Stimulated activated CD4-positive, alpha-beta T cell treated with anti-CD3 and anti-CD28 coated beads, Interleukin-12 subunit alpha, Interleukin-12 subunit beta, amount 100 ng/mL, for 4 hours (primary cell): ENCODE results near the gene SPAAR.

ENCODE experiments used
- DNase-seq: peaks from one replicate; pipeline ENCODE4 v3.0.0-alpha.2; 2020

SPAAR gene

GRCh38 chr9:35951736-35952135 is 42.4 kb downstream of the SPAAR start:
- DNase-seq: no peak

GRCh38 chr9:35952526-35953191 is 43.4 kb downstream of the SPAAR start:
- DNase-seq: no peak

GRCh38 chr9:35954942-35955546 is 45.8 kb downstream of the SPAAR start:
- no peak for DNase-seq

DNA sequence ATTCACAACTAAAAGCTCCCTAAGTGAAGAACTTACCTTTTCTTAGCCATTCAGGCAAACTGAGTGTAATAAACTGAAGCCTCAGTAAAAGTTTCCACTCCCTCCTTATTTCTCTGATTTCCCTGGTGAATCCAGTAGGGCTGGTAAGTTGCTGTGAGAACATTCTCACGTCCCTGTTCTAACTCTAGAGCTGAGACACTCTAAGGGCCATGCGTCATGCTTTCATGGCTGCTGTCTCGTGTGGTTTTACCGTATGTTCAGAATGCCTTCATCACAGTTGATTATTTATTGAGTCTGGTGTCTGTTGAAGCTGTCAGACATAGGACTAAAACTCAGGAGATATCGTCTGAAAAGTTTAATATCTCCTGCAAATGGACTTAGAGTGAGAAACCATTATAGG is 47.4 kb downstream of the SPAAR start:
- DNase-seq: no peak

DNA sequence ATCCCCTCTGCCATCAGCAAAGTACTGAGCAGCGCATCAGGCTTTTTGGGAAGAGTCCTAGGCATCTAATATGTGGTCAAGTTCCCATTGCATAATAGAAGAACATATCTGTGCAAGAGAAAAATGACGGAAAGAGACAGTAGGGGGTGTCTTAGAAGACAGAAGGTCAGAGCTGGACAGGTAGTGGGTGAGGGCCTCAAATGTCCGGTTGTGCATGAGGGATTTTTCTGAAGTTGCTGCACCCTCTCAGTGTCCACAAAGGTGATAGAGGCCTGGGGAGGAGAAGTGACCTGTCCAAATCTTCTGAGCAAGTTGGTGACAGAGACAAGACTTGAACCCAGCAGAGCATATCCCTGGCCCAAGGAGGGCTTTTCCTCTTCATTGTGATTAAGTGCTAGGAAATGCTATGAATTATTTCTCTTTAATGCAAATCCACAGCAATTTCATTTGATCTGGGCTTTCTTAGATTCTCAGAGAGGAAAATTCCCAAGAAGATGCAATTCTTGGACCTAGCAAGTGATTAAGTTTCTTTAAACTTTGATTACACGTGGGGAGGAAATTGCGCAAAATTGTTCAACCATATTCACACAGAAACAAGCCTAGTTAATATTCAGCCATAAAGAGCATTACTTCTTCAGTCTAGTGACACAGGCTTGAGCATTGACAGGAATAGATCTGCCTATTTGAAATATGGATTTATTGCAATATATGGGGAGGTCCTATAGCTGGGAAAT is 49.0 kb downstream of the SPAAR start, which contains the start of gene OR2S2:
OR2S2 (minus strand) TSS at position 51 of the 734 bp plus-strand sequence. CDS start 56 bp downstream, outside the sequence.
- DNase-seq: no peak

- DNase-seq: no peak
These were observed 50.9 kb downstream of the SPAAR start for GRCh38 chr9:35960039-35960655.
